GM18508 (cell line): ENCODE data around the gene RASSF5.

Experiments
- ATAC-seq: cut with Tn5 transposase; IDR thresholded peaks from one replicate; pipeline ENCODE4 v1.9.1; 2021; ENCODE audit warnings: moderate number of reproducible peaks; ENCODE audit not compliant: insufficient read depth, unreplicated experiment

RASSF5 gene

GRCh38 chr1:206540044-206540780 lies 32.9 kb downstream of the RASSF5 start:
- ATAC-seq: no peak

- ATAC-seq: no peak
These were observed 34.0 kb downstream of the RASSF5 start for GRCh38 chr1:206541236-206541833.

GRCh38 chr1:206544562-206545257 lies 37.4 kb downstream of the RASSF5 start:
- ATAC-seq: no peak

- no peak for ATAC-seq
These were observed 38.0 kb downstream of the RASSF5 start for GRCh38 chr1:206545351-206545750.

- no peak for ATAC-seq
These were observed 39.8 kb downstream of the RASSF5 start for GRCh38 chr1:206547104-206547503.

- ATAC-seq: no peak
These were observed 43.1 kb downstream of the RASSF5 start for GRCh38 chr1:206550446-206550845.

GRCh38 chr1:206551296-206551985 lies 44.1 kb downstream of the RASSF5 start:
- ATAC-seq: no peak

- ATAC-seq: no peak
These were observed 44.6 kb downstream of the RASSF5 start for GRCh38 chr1:206551986-206552326.

GRCh38 chr1:206554211-206554610 lies 46.9 kb downstream of the RASSF5 start:
- ATAC-seq: no peak

- no peak for ATAC-seq
These were observed 47.6 kb downstream of the RASSF5 start for GRCh38 chr1:206554701-206555472.

GRCh38 chr1:206555473-206555935 lies 48.2 kb downstream of the RASSF5 start:
- no peak for ATAC-seq

- no peak for ATAC-seq
These were observed 48.9 kb downstream of the RASSF5 start for GRCh38 chr1:206556047-206556749.

- no peak for ATAC-seq
These were observed 49.7 kb downstream of the RASSF5 start for GRCh38 chr1:206556750-206557635.

GRCh38 chr1:206557636-206558473 lies 50.5 kb downstream of the RASSF5 start:
- ATAC-seq: no peak

- ATAC-seq: no peak
These were observed 51.7 kb downstream of the RASSF5 start for GRCh38 chr1:206558794-206559671.

- ATAC-seq: no peak
These were observed 52.3 kb downstream of the RASSF5 start for GRCh38 chr1:206559672-206559995.
